GM23338 (cell line): ENCODE results near the gene SZT2. TPM values are rescaled to one million over a fixed set of nuclear protein-coding genes. Genes with fewer than 3 reads are reported as not detected.

Experiments used
- ATAC-seq: fragments of 200-7000 bp; cut with Tn5 transposase; 3 replicates; pipeline ENCODE4 v1.9.1; 2020
- DNase-seq: peaks from one replicate; pipeline ENCODE4 v3.0.0-alpha.2; 2015; ENCODE audit warnings: low spot score
- H2AFZ ChIP-seq: fragments of 200-600 bp; sonication (generic); 2 replicates; pipeline ENCODE4 v1.8.0; 2016; ENCODE audit warnings: antibody characterized with exemption, mild to moderate bottlenecking, moderate library complexity
- H3F3A ChIP-seq: fragments of 200-600 bp; sonication (generic); replicated peaks from 2 replicates; pipeline ENCODE4 v1.8.0; 2017; ENCODE audit warnings: antibody characterized with exemption, mixed run types, low read depth
- H3K27ac ChIP-seq: fragments of 200-600 bp; sonication (generic); 2 replicates; pipeline ENCODE4 v1.6.1; 2016; ENCODE audit warnings: low read depth
- H3K27me3 ChIP-seq: fragments of 200-600 bp; sonication (generic); 2 replicates; pipeline ENCODE4 v1.8.0; 2016; ENCODE audit warnings: mild to moderate bottlenecking, mixed run types, moderate library complexity; ENCODE audit not compliant: insufficient read depth
- H3K36me3 ChIP-seq: fragments of 200-600 bp; sonication (generic); 2 replicates; pipeline ENCODE4 v1.8.0; 2016; ENCODE audit warnings: mild to moderate bottlenecking; ENCODE audit not compliant: insufficient read depth
- H3K4me1 ChIP-seq: fragments of 200-600 bp; sonication (generic); 2 replicates; pipeline ENCODE4 v1.8.0; 2016; ENCODE audit warnings: mild to moderate bottlenecking, moderate library complexity; ENCODE audit not compliant: insufficient read depth
- H3K4me2 ChIP-seq: fragments of 200-600 bp; sonication (generic); 2 replicates; pipeline ENCODE4 v1.7.1; 2017; ENCODE audit warnings: mixed run types
- H3K4me3 ChIP-seq: fragments of 200-600 bp; sonication (generic); 2 replicates; pipeline ENCODE4 v1.6.1; 2016; ENCODE audit warnings: mixed run types
- H3K79me2 ChIP-seq: fragments of 200-600 bp; sonication (generic); replicated peaks from 2 replicates; pipeline ENCODE4 v1.8.0; 2017; ENCODE audit warnings: mild to moderate bottlenecking; ENCODE audit not compliant: insufficient read depth
- H3K9me2 ChIP-seq: fragments of 200-600 bp; sonication (generic); 2 replicates; pipeline ENCODE4 v1.8.0; 2017; ENCODE audit not compliant: insufficient read depth
- H4K20me1 ChIP-seq: fragments of 200-600 bp; sonication (generic); replicated peaks from 2 replicates; pipeline ENCODE4 v1.8.0; 2017; ENCODE audit warnings: mild to moderate bottlenecking; ENCODE audit not compliant: insufficient read depth
- H3K27ac Mint-ChIP-seq: 2 replicates; pipeline ENCODE4 v1.8.0; 2020; ENCODE audit warnings: inconsistent platforms, mild to moderate bottlenecking, moderate library complexity, mixed read lengths
- H3K27me3 Mint-ChIP-seq: 3 replicates; pipeline ENCODE4 v1.8.0; 2022; ENCODE audit warnings: low read depth, mild to moderate bottlenecking, moderate library complexity, mixed read lengths, inconsistent platforms; ENCODE audit not compliant: insufficient read depth, poor library complexity
- H3K36me3 Mint-ChIP-seq: 3 replicates; pipeline ENCODE4 v1.8.0; 2021; ENCODE audit warnings: low read depth, mild to moderate bottlenecking, inconsistent platforms, moderate library complexity, mixed read lengths
- H3K4me1 Mint-ChIP-seq: 3 replicates; pipeline ENCODE4 v1.8.0; 2020; ENCODE audit warnings: mild to moderate bottlenecking, inconsistent platforms, mixed read lengths
- H3K4me3 Mint-ChIP-seq: 3 replicates; pipeline ENCODE4 v1.8.0; 2021; ENCODE audit warnings: moderate library complexity, mild to moderate bottlenecking, inconsistent platforms, mixed read lengths
- H3K9me3 Mint-ChIP-seq: 3 replicates; pipeline ENCODE4 v1.8.0; 2020; ENCODE audit warnings: moderate library complexity, mild to moderate bottlenecking, inconsistent platforms, mixed read lengths
- CREB1 ChIP-seq: fragments of 250-450 bp; sonication (Bioruptor Pico); IDR thresholded peaks from 2 replicates; pipeline ENCODE4 v1.5.0; 2020; ENCODE audit warnings: low read depth, mild to moderate bottlenecking, moderate library complexity
- CTCF ChIP-seq, 2 experiments: fragments of 200-600 bp in 1 of 2; sonication (generic) in 1 of 2; conservative IDR thresholded peaks; 2 replicates each; pipeline versions ENCODE4 v1.5.1 to v1.6.1; 2016 to 2017; ENCODE audit warnings: antibody characterized with exemption in 2 of 2, low read depth in 2 of 2, mild to moderate bottlenecking in 2 of 2, moderate library complexity in 1 of 2
- EZH2 ChIP-seq: fragments of 200-600 bp; sonication (generic); IDR thresholded peaks from one replicate; pipeline ENCODE4 v1.8.0; 2017; ENCODE audit warnings: antibody characterized with exemption, mild to moderate bottlenecking, low read depth; ENCODE audit not compliant: unreplicated experiment
- EZH2phosphoT487 ChIP-seq: fragments of 200-600 bp; sonication (generic); IDR thresholded peaks from one replicate; pipeline ENCODE4 v1.8.1; 2018; ENCODE audit warnings: antibody characterized with exemption; ENCODE audit not compliant: unreplicated experiment
- JUNB ChIP-seq: IDR thresholded peaks from one replicate; pipeline ENCODE4 v1.6.1; 2016; ENCODE audit warnings: antibody characterized with exemption; ENCODE audit not compliant: unreplicated experiment
- NANOG ChIP-seq: IDR thresholded peaks from 2 replicates; pipeline ENCODE4 v1.6.1; 2016; ENCODE audit warnings: antibody characterized with exemption, borderline replicate concordance
- POLR2AphosphoS5 ChIP-seq: IDR thresholded peaks from 2 replicates; pipeline ENCODE4 v1.6.1; 2016; ENCODE audit warnings: antibody characterized with exemption, low read depth
- REST ChIP-seq: IDR thresholded peaks from one replicate; pipeline ENCODE4 v1.6.1; 2018; ENCODE audit warnings: antibody characterized with exemption; ENCODE audit not compliant: unreplicated experiment
- STAT1 ChIP-seq: IDR thresholded peaks from one replicate; pipeline ENCODE4 v1.6.1; 2016; ENCODE audit warnings: antibody characterized with exemption; ENCODE audit not compliant: unreplicated experiment
- ZNF462 ChIP-seq: fragments of 250-450 bp; sonication (Bioruptor Pico); IDR thresholded peaks from 2 replicates; pipeline ENCODE4 v1.5.0; 2020; ENCODE audit warnings: mild to moderate bottlenecking, moderate library complexity
- polyA plus RNA-seq: library from polyadenylated mRNA; unstranded; fragments of >200 nt; fragmentation: Nextera tagmentation; extraction: Ambion mirVana; gene quantifications from 2 replicates; pipeline ENCODE4 v1.2.1, GENCODE V29; 2016
- total RNA-seq: library from RNA; depleted of rRNA; stranded (reverse); fragments of >200 nt; shearing (Covaris generic); gene quantifications from 2 replicates; pipeline ENCODE4 v1.2.3, GENCODE V29; 2014

Gene SZT2
- total and polyA plus RNA-seq, 2 experiments from 2014 or later: 4.1 to 16.1 TPM

GRCh38 chr1:43404353-43404752 lies 14.7 kb downstream of the SZT2 start:
- Mint-ChIP-seq H3K27me3 (no peaks in the 10 kb centered on the region), H3K9me3 (no peaks in the 10 kb centered on the region), H3K36me3 (peaks cover 10% of the 10 kb centered on the region), H3K4me1 (no peaks in the 10 kb centered on the region), H3K27ac (peak overlapping the region; percentile 26), H3K4me3 (no peak overlapping the region)
- Histone ChIP-seq H2AFZ (no peak overlapping the region), H4K20me1 (no peaks in the 10 kb centered on the region; the same call in 1 of the 2 replicates), H3K36me3 (no peaks in the 10 kb centered on the region), H3K27me3 (no peaks in the 10 kb centered on the region), H3K4me1 (no peaks in the 10 kb centered on the region), H3K4me3 (no peak overlapping the region), H3K9me2 (no peaks in the 10 kb centered on the region), H3K79me2 (no peaks in the 10 kb centered on the region), H3K27ac (no peak overlapping the region), H3K4me2 (no peak overlapping the region), H3F3A (no peaks in the 10 kb centered on the region)
- DNase-seq (no peak), ATAC-seq (no peak)
- no peak for TF ChIP-seq EZH2

GRCh38 chr1:43405219-43405875 lies 15.6 kb downstream of the SZT2 start:
- Histone ChIP-seq H3K4me2 (no peak overlapping the region), H3K27ac (no peak overlapping the region), H2AFZ (no peak overlapping the region), H3F3A (no peaks in the 10 kb centered on the region), H3K4me3 (no peak overlapping the region), H3K36me3 (no peaks in the 10 kb centered on the region), H3K4me1 (no peaks in the 10 kb centered on the region), H3K79me2 (no peaks in the 10 kb centered on the region), H3K27me3 (no peaks in the 10 kb centered on the region), H4K20me1 (no peaks in the 10 kb centered on the region; the same call in 1 of the 2 replicates), H3K9me2 (no peaks in the 10 kb centered on the region)
- ATAC-seq: no peak
- H3K27ac Mint-ChIP-seq: no peak overlapping the region
- no peak for DNase-seq
- H3K4me1 Mint-ChIP-seq: no peaks in the 10 kb centered on the region
- H3K36me3 Mint-ChIP-seq: peaks cover 13% of the 10 kb centered on the region
- no peak overlapping the region for H3K4me3 Mint-ChIP-seq
- no peaks in the 10 kb centered on the region for H3K9me3 Mint-ChIP-seq
- no peaks in the 10 kb centered on the region for H3K27me3 Mint-ChIP-seq
- TF ChIP-seq CREB1 (CRISPR knock-in tag): no peak
- TF ChIP-seq ZNF462 (CRISPR knock-in tag): no peak
- no peak for TF ChIP-seq NANOG
- TF ChIP-seq EZH2phosphoT487: no peak
- no peak for TF ChIP-seq EZH2
- no peak for TF ChIP-seq JUNB
- TF ChIP-seq STAT1: no peak
- no peak for TF ChIP-seq REST
- TF ChIP-seq POLR2AphosphoS5: no peak
- TF ChIP-seq CTCF (conservative IDR thresholded peaks at IDR 0.05; ENCODE audit: low read depth in 2 of 2): no peak
